SH-SY5Y (cell line): ENCODE data around the gene CACNG7.

Experiments used
- GATA2 ChIP-seq: IDR thresholded peaks from 2 replicates; pipeline ENCODE4 v1.6.1; 2011; ENCODE audit warnings: mild to moderate bottlenecking, low read depth, low read length
- GATA3 ChIP-seq: IDR thresholded peaks from 2 replicates; pipeline ENCODE4 v1.6.1; 2011; ENCODE audit warnings: low read depth, mild to moderate bottlenecking, low read length, moderate library complexity

CACNG7 gene

DNA sequence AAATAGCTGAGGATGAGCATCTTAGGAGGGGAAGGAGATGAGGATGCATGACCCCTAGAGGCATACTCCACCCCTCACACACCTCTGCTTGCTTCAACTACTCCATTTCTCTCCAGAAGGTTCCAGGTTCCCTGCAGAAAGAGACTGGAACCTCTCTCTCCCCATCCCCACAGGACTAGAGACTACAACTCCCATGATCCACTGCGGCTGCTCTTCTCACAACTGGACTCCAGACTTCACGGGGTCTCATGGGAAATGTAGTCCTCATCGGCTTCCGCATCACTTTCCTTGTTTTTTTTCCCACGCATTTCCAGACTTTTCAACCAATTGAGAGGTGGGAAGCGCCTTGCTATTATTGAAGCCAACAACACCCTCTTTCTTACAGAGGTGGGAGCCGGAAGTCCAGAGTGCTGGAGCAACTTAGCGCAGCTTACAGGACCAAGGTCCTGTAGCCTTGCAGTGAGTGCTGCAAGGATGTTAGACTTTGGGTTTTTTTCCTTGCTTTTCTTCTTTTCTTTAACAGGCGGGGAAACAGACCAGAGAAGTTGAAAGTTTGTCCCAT is 68.4 kb downstream of the CACNG7 start:
- TF ChIP-seq GATA3 (no peak), GATA2 (no peak)

DNA sequence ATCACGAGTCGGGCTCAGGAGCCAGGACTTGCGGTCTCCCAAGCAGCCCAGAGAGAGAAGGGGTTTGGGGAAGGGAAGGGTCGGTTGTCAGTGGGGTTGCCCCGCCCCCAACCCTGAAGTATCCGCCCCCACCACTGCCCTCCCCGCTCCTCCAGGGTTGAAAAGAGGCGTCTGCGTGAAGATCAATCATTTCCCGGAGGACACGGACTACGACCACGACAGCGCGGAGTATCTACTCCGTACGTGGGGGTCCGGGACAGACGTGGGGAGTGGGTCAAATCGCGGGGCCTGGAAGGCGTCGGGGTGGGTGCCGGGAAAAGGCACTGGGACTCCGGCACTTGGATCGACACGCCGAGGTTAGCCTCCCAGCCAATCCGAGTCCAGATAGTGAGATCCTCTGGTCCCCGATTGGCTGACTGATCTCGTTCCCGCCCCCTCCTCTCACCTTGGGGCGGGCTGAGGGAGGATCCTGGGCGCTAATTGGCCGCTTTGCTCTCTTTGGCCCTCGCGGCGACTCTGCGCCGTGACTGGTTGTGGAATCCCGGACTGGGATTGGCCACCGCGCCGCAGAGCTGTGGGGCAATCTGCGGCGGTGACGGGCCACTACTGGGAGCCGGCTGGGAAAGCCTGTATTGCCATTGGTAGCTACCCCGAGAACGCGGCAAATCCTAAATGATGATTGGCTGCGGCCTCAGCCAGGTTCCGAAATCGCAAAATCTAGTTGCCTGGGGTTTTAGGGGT is 69.1 kb downstream of the CACNG7 start:
- TF ChIP-seq GATA3 (no peak), GATA2 (peak; percentile 85)

DNA sequence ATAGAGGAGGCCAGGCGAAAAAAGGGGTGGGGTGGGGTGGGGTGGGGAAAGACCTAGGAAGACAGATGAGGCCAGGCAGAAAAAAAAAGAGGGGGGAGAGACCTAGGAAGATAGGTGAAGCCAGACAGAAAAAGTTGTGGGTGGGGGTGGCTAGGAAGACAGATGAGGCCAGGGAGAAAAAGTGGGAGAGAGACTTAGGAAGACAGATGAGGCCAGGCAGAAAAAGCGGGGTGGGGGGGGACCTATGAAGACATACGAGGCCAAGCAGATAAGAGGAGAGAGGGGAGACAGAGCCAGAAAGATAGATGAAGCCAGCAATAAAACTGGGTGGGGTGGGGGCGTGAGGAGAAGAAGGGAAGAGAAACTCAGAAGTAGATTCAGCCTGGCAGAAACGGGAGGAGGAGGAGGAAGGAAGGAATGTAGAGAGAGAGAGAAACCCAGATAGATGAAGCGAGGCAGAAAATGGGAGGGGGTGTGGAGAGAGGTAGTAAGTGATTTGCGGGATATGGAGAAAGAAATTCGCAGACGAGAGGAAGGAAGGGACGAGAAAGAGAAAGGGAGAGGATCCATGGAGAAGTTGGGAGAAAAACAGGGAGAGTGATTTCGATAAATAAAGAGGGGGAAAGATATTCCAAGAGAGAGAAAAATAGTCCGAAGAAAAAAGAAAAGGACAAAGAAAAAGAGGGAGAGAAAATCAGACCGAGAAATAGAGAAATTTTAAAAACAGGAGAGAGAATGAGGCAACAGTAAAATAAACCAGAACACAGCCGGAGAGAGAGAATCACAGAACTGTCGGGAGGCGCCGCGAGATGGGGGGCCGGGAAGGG is 70.1 kb downstream of the CACNG7 start:
- TF ChIP-seq GATA2: no peak
- TF ChIP-seq GATA3: no peak

DNA sequence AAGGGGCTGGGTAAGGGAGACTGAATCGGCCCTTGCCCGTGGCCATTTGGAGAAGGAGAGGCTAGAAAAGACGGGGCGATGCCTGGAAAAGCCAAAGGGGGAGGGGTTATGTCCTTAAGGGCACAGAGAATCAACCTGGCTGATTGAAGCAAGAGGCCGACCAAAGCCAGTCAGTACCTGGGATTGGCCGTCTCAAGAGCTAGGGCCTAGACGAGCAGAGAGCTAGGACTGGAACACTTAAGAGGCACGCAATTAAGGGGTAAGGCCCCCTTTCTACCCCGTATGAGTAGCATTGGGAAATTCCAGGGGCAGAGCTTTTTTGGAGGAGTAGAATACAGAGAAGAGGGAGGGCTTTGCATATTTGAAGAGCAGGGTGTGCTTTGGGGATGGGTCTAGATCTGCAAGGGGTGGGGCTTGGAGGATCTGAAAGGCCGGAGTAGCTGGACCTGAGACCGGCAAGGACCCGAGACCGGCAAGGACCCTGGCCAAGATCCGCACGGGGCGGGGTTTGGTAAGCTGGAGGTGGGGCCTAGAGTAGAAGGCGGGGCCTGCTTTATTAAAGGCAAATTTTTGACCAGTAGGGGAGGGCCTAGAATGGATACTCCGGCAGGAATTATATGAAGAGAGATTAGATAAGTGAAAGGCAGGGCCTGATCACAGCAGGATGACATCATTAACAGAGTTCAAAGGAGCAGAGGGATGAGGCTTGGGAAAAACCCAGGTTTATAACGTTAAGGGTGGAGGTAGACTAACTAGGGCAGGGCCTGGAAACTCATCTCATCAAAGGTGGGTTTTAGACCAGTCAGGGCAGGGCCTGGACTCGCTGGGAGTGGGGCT is 71.7 kb downstream of the CACNG7 start:
- TF ChIP-seq GATA2: no peak
- no peak for TF ChIP-seq GATA3

DNA sequence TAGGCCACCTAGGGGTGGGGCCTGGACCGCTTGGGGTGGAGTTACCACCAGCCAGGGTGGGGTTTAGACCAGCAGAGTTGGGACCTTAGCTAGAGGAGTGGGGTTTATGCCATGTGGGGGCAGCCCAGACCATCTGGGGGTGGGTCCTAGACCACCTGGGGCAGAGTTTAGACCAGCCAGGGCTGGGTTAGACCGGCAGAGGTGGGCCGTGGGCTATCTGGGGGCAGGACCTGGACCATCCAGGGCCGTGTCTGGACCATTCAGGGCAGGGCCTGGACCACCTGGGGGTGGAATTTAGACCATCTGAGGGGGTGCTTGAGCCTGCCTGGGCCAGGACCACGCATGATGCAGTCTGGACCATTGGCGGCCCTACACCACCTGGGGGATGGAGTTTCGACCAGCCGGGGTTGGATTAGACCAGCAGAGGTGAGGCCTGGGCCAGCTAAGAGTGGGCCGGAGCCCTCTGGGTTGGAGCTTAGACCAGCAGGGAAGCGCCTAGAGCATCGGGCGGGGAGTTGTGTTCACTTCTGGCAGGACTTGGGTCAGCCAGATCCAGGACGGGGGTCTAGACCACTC is 72.4 kb downstream of the CACNG7 start:
- no peak for TF ChIP-seq GATA3
- no peak for TF ChIP-seq GATA2

- TF ChIP-seq GATA3 (no peak), GATA2 (no peak)
Observed at GRCh38 chr19:53982001-53982451, 72.9 kb downstream of the CACNG7 start.

GRCh38 chr19:53982611-53983010 is 73.5 kb downstream of the CACNG7 start:
- TF ChIP-seq GATA2: no peak
- TF ChIP-seq GATA3: no peak

DNA sequence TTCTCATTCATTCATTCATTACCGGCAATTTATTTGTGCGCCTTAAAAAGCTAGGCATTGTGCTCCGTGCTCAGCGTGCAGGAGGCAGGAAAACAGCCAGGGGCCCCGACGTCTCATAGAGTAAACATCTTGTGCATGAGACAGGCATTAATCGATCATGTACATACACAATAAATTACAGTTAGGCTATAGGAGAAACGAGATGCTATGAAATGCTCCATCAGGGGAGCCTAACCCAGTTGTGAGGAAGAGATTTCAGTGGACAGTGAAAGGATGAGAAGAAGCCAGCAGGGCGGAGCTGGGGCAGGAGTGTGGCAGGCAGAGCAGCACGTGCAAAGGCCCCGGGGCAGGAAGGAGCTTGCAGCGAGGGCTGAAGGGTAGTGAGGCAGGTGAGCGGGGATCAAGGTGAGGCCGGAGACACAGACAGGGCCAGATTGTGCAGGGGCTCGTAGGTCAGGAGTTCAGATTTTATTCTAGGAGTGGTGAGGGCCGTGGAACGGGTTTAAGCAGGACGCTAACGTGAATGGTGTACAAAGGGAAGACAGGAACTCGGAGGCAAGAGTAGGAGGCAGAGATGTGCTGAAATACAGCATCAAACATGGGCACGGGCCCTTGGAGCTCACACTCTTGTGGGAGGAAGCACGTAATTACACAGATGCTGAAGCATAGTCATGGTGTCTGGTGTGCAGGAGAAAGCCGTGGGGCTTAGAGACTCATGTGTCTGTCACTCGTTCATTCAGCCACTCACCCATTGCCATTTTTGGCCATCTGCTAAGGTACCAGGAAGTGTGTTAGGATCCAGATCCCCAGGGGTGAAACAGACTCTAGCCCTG is 74.6 kb downstream of the CACNG7 start:
- TF ChIP-seq GATA3 (no peak), GATA2 (no peak)

GRCh38 chr19:53985863-53986262 is 76.8 kb downstream of the CACNG7 start:
- TF ChIP-seq GATA2 (no peak), GATA3 (no peak)

- TF ChIP-seq GATA3 (no peak), GATA2 (no peak)
Observed at GRCh38 chr19:53988981-53989380, 79.9 kb downstream of the CACNG7 start.

DNA sequence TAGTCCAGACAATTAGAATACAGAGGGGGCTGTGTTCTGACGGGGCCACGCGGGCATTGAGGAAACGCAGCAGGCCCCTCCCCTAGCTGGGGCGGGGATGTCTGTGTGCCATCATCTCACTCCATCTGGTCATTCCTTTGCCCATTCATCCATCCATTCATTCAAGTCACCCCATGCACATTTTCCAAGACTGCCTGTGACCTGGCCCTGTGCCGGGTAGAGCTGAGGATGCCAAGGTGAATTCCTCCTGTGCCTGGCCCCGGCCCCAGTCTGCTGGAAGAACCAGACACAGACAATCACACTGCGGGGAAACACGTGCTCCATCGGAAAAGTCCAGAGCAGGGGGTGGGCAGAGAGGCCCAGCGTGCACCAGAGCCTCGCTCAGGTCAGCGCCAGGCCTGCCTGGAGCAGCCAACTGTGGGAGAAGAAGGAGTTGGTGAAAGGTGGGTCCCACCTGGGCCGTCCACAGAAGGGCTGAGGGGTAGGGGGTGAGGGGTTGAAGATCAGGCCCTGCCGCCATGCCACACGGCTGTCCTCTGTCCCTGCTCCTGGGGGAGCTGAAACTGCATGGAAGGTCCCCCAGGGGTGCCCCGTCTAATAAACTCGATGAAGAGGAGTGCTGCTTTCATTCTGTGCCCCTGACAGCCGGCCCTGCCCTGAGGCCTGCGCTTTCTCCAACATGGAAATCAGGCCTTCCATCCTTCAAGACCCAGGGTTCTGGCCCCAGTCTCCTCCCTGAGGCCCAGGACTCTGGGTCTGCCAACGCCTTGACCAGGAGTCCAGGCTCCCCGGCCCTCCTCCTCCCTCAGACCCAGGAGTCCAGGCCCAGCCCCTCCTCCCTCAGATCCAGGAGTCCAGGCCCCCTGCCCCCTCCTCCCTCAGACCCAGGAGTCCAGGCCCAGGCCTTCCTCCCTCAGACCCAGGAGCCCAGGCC is 80.8 kb downstream of the CACNG7 start:
- TF ChIP-seq GATA3 (no peak), GATA2 (no peak)
